Measurements from ENCODE around the gene TMEM63C.

Gene TMEM63C

GRCh38 chr14:77184396-77185092, 2.9 kb downstream of the TMEM63C start:
- H3K36me3 ChIP-seq (replicated peaks; ENCODE audit: low read depth, low read length): no peaks in the 10 kb centered on the region
- TF ChIP-seq EZH2phosphoT487 (IDR thresholded peaks at IDR 0.05; ENCODE audit: low read depth) (no peak), CTCF (IDR thresholded peaks at IDR 0.05; ENCODE audit: low read depth, low read length) (no peak)
- H3K4me3 ChIP-seq (ENCODE audit: low read length): no peak overlapping the region
- H3K4me1 ChIP-seq (ENCODE audit: low read length): peaks cover 18% of the 10 kb centered on the region
- no peaks in the 10 kb centered on the region for H3K79me2 ChIP-seq (ENCODE audit: low read length)
- H3K4me2 ChIP-seq (ENCODE audit: low read length): peak overlapping the region; percentile 16; the same call in 1 of the 2 replicates
- no peaks in the 10 kb centered on the region for H4K20me1 ChIP-seq (ENCODE audit: insufficient read depth, low read length)
- no peak overlapping the region for H3K27ac ChIP-seq (ENCODE audit: low read length)
- H2AFZ ChIP-seq (ENCODE audit: low read depth, low read length): no peak overlapping the region
- no peaks in the 10 kb centered on the region for H3K27me3 ChIP-seq (ENCODE audit: low read depth, low read length)
- no peak overlapping the region for H3K9ac ChIP-seq (ENCODE audit: low read length)
- no peaks in the 10 kb centered on the region for H3K9me3 ChIP-seq (ENCODE audit: insufficient read depth, low read length)

- Histone ChIP-seq H3K79me2 (ENCODE audit: low read length) (no peaks in the 10 kb centered on the region), H3K9me3 (ENCODE audit: insufficient read depth, low read length) (no peaks in the 10 kb centered on the region), H3K27me3 (ENCODE audit: low read depth, low read length) (no peaks in the 10 kb centered on the region), H3K27ac (ENCODE audit: low read length) (no peak overlapping the region), H3K36me3 (replicated peaks; ENCODE audit: low read depth, low read length) (no peaks in the 10 kb centered on the region), H3K4me3 (ENCODE audit: low read length) (no peak overlapping the region), H3K9ac (ENCODE audit: low read length) (no peak overlapping the region), H3K4me2 (ENCODE audit: low read length) (no peak overlapping the region), H2AFZ (ENCODE audit: low read depth, low read length) (no peak overlapping the region), H4K20me1 (ENCODE audit: insufficient read depth, low read length) (no peaks in the 10 kb centered on the region), H3K4me1 (ENCODE audit: low read length) (peaks cover 18% of the 10 kb centered on the region)
- TF ChIP-seq CTCF (IDR thresholded peaks at IDR 0.05; ENCODE audit: low read depth, low read length): no peak
- no peak for TF ChIP-seq EZH2phosphoT487 (IDR thresholded peaks at IDR 0.05; ENCODE audit: low read depth)
Measured at GRCh38 chr14:77185093-77185465, 3.5 kb downstream of the TMEM63C start.

GRCh38 chr14:77186911-77187648, 5.5 kb downstream of the TMEM63C start:
- H2AFZ ChIP-seq (ENCODE audit: low read depth, low read length): no peak overlapping the region
- no peaks in the 10 kb centered on the region for H3K9me3 ChIP-seq (ENCODE audit: insufficient read depth, low read length)
- TF ChIP-seq EZH2phosphoT487 (IDR thresholded peaks at IDR 0.05; ENCODE audit: low read depth) (no peak), CTCF (IDR thresholded peaks at IDR 0.05; ENCODE audit: low read depth, low read length) (no peak)
- H3K4me2 ChIP-seq (ENCODE audit: low read length): no peak overlapping the region
- H4K20me1 ChIP-seq (ENCODE audit: insufficient read depth, low read length): no peaks in the 10 kb centered on the region
- H3K4me1 ChIP-seq (ENCODE audit: low read length): peaks cover 12% of the 10 kb centered on the region
- no peak overlapping the region for H3K27ac ChIP-seq (ENCODE audit: low read length)
- no peaks in the 10 kb centered on the region for H3K36me3 ChIP-seq (replicated peaks; ENCODE audit: low read depth, low read length)
- H3K27me3 ChIP-seq (ENCODE audit: low read depth, low read length): no peaks in the 10 kb centered on the region
- no peak overlapping the region for H3K4me3 ChIP-seq (ENCODE audit: low read length)
- H3K79me2 ChIP-seq (ENCODE audit: low read length): no peaks in the 10 kb centered on the region
- no peak overlapping the region for H3K9ac ChIP-seq (ENCODE audit: low read length)

- no peaks in the 10 kb centered on the region for H3K27me3 ChIP-seq (ENCODE audit: low read depth, low read length)
- no peaks in the 10 kb centered on the region for H3K79me2 ChIP-seq (ENCODE audit: low read length)
- no peak overlapping the region for H3K9ac ChIP-seq (ENCODE audit: low read length)
- H3K4me3 ChIP-seq (ENCODE audit: low read length): no peak overlapping the region
- no peaks in the 10 kb centered on the region for H3K9me3 ChIP-seq (ENCODE audit: insufficient read depth, low read length)
- H3K4me2 ChIP-seq (ENCODE audit: low read length): no peak overlapping the region
- H3K27ac ChIP-seq (ENCODE audit: low read length): no peak overlapping the region
- no peaks in the 10 kb centered on the region for H4K20me1 ChIP-seq (ENCODE audit: insufficient read depth, low read length)
- H3K36me3 ChIP-seq (replicated peaks; ENCODE audit: low read depth, low read length): no peaks in the 10 kb centered on the region
- no peak overlapping the region for H2AFZ ChIP-seq (ENCODE audit: low read depth, low read length)
- TF ChIP-seq CTCF (IDR thresholded peaks at IDR 0.05; ENCODE audit: low read depth, low read length) (no peak), EZH2phosphoT487 (IDR thresholded peaks at IDR 0.05; ENCODE audit: low read depth) (no peak)
- peaks cover 8% of the 10 kb centered on the region for H3K4me1 ChIP-seq (ENCODE audit: low read length)
Measured at GRCh38 chr14:77187649-77188012, 6.0 kb downstream of the TMEM63C start.
